HepG2 (cell line): ENCODE results near the gene RPLP2. TPM values are rescaled to one million over a fixed set of nuclear protein-coding genes. Genes with fewer than 3 reads are reported as not detected.
A peak's percentile ranks its signal among the peaks of the same experiment; 100 is the strongest.

Source experiments
- AKAP8 ChIP-seq: sonication (generic); formaldehyde crosslinking; IDR thresholded peaks from 2 replicates; pipeline ENCODE4 v1.5.1; 2020; ENCODE audit warnings: mild to moderate bottlenecking, missing genetic modification reagents
- CBFB ChIP-seq: sonication (generic); formaldehyde crosslinking; IDR thresholded peaks from 2 replicates; pipeline ENCODE4 v1.4.0; 2020; ENCODE audit warnings: missing genetic modification reagents
- E2F1 ChIP-seq: sonication (generic); formaldehyde crosslinking; IDR thresholded peaks from 2 replicates; pipeline ENCODE4 v1.5.0; 2020; ENCODE audit warnings: missing genetic modification reagents
- FOXC1 ChIP-seq: sonication (generic); formaldehyde crosslinking; IDR thresholded peaks from 2 replicates; pipeline ENCODE4 v1.8.0; 2022; ENCODE audit warnings: mild to moderate bottlenecking, missing genetic modification reagents, borderline replicate concordance
- HOXA7 ChIP-seq: sonication (generic); formaldehyde crosslinking; IDR thresholded peaks from 2 replicates; pipeline ENCODE4 v1.8.1; 2022; ENCODE audit warnings: mild to moderate bottlenecking, missing genetic modification reagents, moderate library complexity
- IRF9 ChIP-seq: sonication (generic); formaldehyde crosslinking; IDR thresholded peaks from 2 replicates; pipeline ENCODE4 v1.8.0; 2022; ENCODE audit warnings: missing genetic modification reagents, mild to moderate bottlenecking, borderline replicate concordance
- ISX ChIP-seq: sonication (generic); formaldehyde crosslinking; conservative IDR thresholded peaks from 2 replicates; pipeline ENCODE4 v1.5.0; 2020; ENCODE audit warnings: missing genetic modification reagents
- MIXL1 ChIP-seq: IDR thresholded peaks from 2 replicates; pipeline ENCODE4 v1.6.1; 2016
- NFIC ChIP-seq: IDR thresholded peaks from 2 replicates; pipeline ENCODE4 v1.6.1; 2012; ENCODE audit warnings: mild to moderate bottlenecking, low read length, inconsistent platforms
- NFRKB ChIP-seq: fragments of 450-650 bp; IDR thresholded peaks from 2 replicates; pipeline ENCODE4 v1.6.1; 2017
- NPAS2 ChIP-seq: sonication (generic); formaldehyde crosslinking; IDR thresholded peaks from 2 replicates; pipeline ENCODE4 v1.8.0; 2022; ENCODE audit warnings: mild to moderate bottlenecking, missing genetic modification reagents, borderline replicate concordance
- PAF1 ChIP-seq: IDR thresholded peaks from 2 replicates; pipeline ENCODE4 v1.6.1; 2016; ENCODE audit warnings: missing genetic modification reagents, missing compliant biosample characterization
- PHF21A ChIP-seq: sonication (generic); formaldehyde crosslinking; IDR thresholded peaks from 2 replicates; pipeline ENCODE4 v1.5.0; 2020; ENCODE audit warnings: mild to moderate bottlenecking, missing genetic modification reagents
- PRDM10 ChIP-seq: sonication (generic); formaldehyde crosslinking; IDR thresholded peaks from 2 replicates; pipeline ENCODE4 v1.4.0; 2020; ENCODE audit warnings: low read depth, missing genetic modification reagents
- SCMH1 ChIP-seq: sonication (generic); formaldehyde crosslinking; IDR thresholded peaks from 2 replicates; pipeline ENCODE4 v1.9.0; 2021; ENCODE audit warnings: missing genetic modification reagents, mild to moderate bottlenecking, borderline replicate concordance
- ZKSCAN5 ChIP-seq: sonication (generic); formaldehyde crosslinking; IDR thresholded peaks from 2 replicates; pipeline ENCODE4 v1.5.1; 2020; ENCODE audit warnings: mild to moderate bottlenecking, missing genetic modification reagents
- ZNF281 ChIP-seq: sonication (generic); formaldehyde crosslinking; IDR thresholded peaks from 2 replicates; pipeline ENCODE4 v1.4.0; 2020; ENCODE audit warnings: missing genetic modification reagents, borderline replicate concordance
- ZNF337 ChIP-seq: sonication (generic); formaldehyde crosslinking; IDR thresholded peaks from 2 replicates; pipeline ENCODE4 v1.5.1; 2020; ENCODE audit warnings: missing genetic modification reagents, low read depth, mild to moderate bottlenecking, borderline replicate concordance
- ZNF547 ChIP-seq: sonication (generic); formaldehyde crosslinking; IDR thresholded peaks from 2 replicates; pipeline ENCODE4 v1.5.1; 2020; ENCODE audit warnings: mild to moderate bottlenecking, missing genetic modification reagents
- ZNF605 ChIP-seq: sonication (generic); formaldehyde crosslinking; IDR thresholded peaks from 2 replicates; pipeline ENCODE4 v1.8.0; 2022; ENCODE audit warnings: mild to moderate bottlenecking, missing genetic modification reagents
- ZNF766 ChIP-seq: sonication (generic); formaldehyde crosslinking; IDR thresholded peaks from 2 replicates; pipeline ENCODE4 v1.5.0; 2020; ENCODE audit warnings: missing genetic modification reagents, borderline replicate concordance
- ZNF792 ChIP-seq: IDR thresholded peaks from 2 replicates; pipeline ENCODE4 v1.6.1; 2016
- polyA plus RNA-seq, 8 experiments: library from polyadenylated mRNA; depleted of rRNA in 3 of 8; stranded (reverse) in 7 of 8; unstranded in 1 of 8; fragments of >200 nt; fragmentation: Illumina TruSeq in 4 of 8; extraction: Trizol in 4 of 8; gene quantifications; 2 replicates each; pipeline versions ENCODE4 v1.2.1 to v1.2.3, GENCODE V29; 2011 to 2016; ENCODE audit warnings: low read depth in 4 of 8, missing spikeins in 1 of 8, mixed read lengths in 1 of 8; ENCODE audit not compliant: insufficient read depth in 1 of 8
- total RNA-seq, 5 experiments: library from RNA; depleted of rRNA; stranded (reverse); fragments of >200 nt; fragmentation: Illumina TruSeq; extraction: Trizol; gene quantifications; 2 replicates each; pipeline ENCODE4 v1.2.3, GENCODE V29; 2016; ENCODE audit warnings: low read depth in 1 of 5

The RPLP2 gene
- total and polyA plus RNA-seq, 2 of the 13 experiments (the other 11 are each of a cell fraction or from before 2014, with no cell fraction given): 978 to 2,106 TPM

- TF ChIP-seq ZNF281 (CRISPR knock-in tag): no peak
- no peak for TF ChIP-seq ZKSCAN5 (CRISPR knock-in tag)
- 0 out of 2 replicates have a peak, but pooled peaks have one; percentile 56 for TF ChIP-seq ZNF547 (CRISPR knock-in tag)
- TF ChIP-seq MIXL1: no peak
- no peak for TF ChIP-seq HOXA7 (CRISPR knock-in tag)
- no peak for TF ChIP-seq NPAS2 (CRISPR knock-in tag)
- no peak for TF ChIP-seq ZNF337 (CRISPR knock-in tag)
- TF ChIP-seq CBFB: no peak
- no peak for TF ChIP-seq E2F1 (CRISPR knock-in tag)
- 0 out of 2 replicates have a peak, but pooled peaks have one; percentile 22 for TF ChIP-seq FOXC1 (CRISPR knock-in tag)
- TF ChIP-seq IRF9 (CRISPR knock-in tag): 0 out of 2 replicates have a peak, but pooled peaks have one; percentile 50
- TF ChIP-seq SCMH1 (CRISPR knock-in tag): no peak
- no peak for TF ChIP-seq ZNF792
- no peak for TF ChIP-seq NFRKB
- TF ChIP-seq ISX: no peak
- peak; percentile 96 for TF ChIP-seq AKAP8 (CRISPR knock-in tag)
- TF ChIP-seq PHF21A (CRISPR knock-in tag): peak; percentile 18; the same call in 1 of the 2 replicates
- no peak for TF ChIP-seq PAF1
- no peak for TF ChIP-seq NFIC
- no peak; the same call in none of the 2 replicates for TF ChIP-seq ZNF605
- TF ChIP-seq ZNF766 (CRISPR knock-in tag): no peak
- TF ChIP-seq PRDM10 (CRISPR knock-in tag): no peak
Observed at GRCh38 chr11:830295-831117, 20.7 kb downstream of the RPLP2 start (continued).
